GM21717 (cell line): Measurements from ENCODE around the gene ARMC3.
"Not testable (repeated sequence)": the region's sequence is repeated elsewhere in the genome, so short reads cannot be mapped to it uniquely, and the experiment has no call there.

Experiments
- ATAC-seq: cut with Tn5 transposase; IDR thresholded peaks from one replicate; pipeline ENCODE4 v1.9.1; 2021; ENCODE audit warnings: mild to moderate bottlenecking, moderate library complexity; ENCODE audit not compliant: unreplicated experiment

Gene ARMC3

GRCh38 chr10:22927166-22927565 lies 687 bp upstream of the ARMC3 start:
- ATAC-seq: no peak

- not testable (repeated sequence) for ATAC-seq
Measured at GRCh38 chr10:22929053-22929452, 1.2 kb downstream of the ARMC3 start.

- peak; percentile 56 for ATAC-seq
Measured at GRCh38 chr10:22931948-22932347, 4.1 kb downstream of the ARMC3 start.

GRCh38 chr10:22932626-22933370 lies 4.9 kb downstream of the ARMC3 start:
- no peak for ATAC-seq

- no peak for ATAC-seq
Measured at GRCh38 chr10:22934726-22935125, 6.9 kb downstream of the ARMC3 start.

- ATAC-seq: no peak
Measured at GRCh38 chr10:22942437-22942836, 14.6 kb downstream of the ARMC3 start.

GRCh38 chr10:22945934-22946673 lies 18.3 kb downstream of the ARMC3 start:
- ATAC-seq: no peak

GRCh38 chr10:22954970-22955369 lies 27.1 kb downstream of the ARMC3 start:
- no peak for ATAC-seq

GRCh38 chr10:22958338-22958737 lies 30.5 kb downstream of the ARMC3 start:
- ATAC-seq: no peak

GRCh38 chr10:22959292-22959691 lies 31.4 kb downstream of the ARMC3 start:
- no peak for ATAC-seq

GRCh38 chr10:22959950-22960349 lies 32.1 kb downstream of the ARMC3 start:
- ATAC-seq: no peak

GRCh38 chr10:22962817-22963216 lies 35.0 kb downstream of the ARMC3 start:
- ATAC-seq: no peak

- ATAC-seq: no peak
Measured at GRCh38 chr10:22969704-22970103, 41.9 kb downstream of the ARMC3 start.

GRCh38 chr10:22976534-22976933 lies 48.7 kb downstream of the ARMC3 start:
- no peak for ATAC-seq

GRCh38 chr10:22977751-22978150 lies 49.9 kb downstream of the ARMC3 start:
- no peak for ATAC-seq

- no peak for ATAC-seq
Measured at GRCh38 chr10:22978287-22978686, 50.4 kb downstream of the ARMC3 start.

- ATAC-seq: no peak
Measured at GRCh38 chr10:22978918-22979317, 51.1 kb downstream of the ARMC3 start.

GRCh38 chr10:22980822-22981221 lies 53.0 kb downstream of the ARMC3 start:
- ATAC-seq: no peak

- ATAC-seq: no peak
Measured at GRCh38 chr10:22984066-22984465, 56.2 kb downstream of the ARMC3 start.

GRCh38 chr10:22986771-22987542 lies 59.1 kb downstream of the ARMC3 start:
- ATAC-seq: no peak

GRCh38 chr10:22988581-22989360 lies 60.9 kb downstream of the ARMC3 start:
- no peak for ATAC-seq
